Left kidney (tissue), 2 donors: ENCODE results near the gene PDE8A. TPM values are rescaled to one million over a fixed set of nuclear protein-coding genes. Genes with fewer than 3 reads are reported as not detected.

Experiments
- DNase-seq: peaks from one replicate; pipeline ENCODE4 v3.0.0-alpha.2; 2013
- polyA plus RNA-seq: library from polyadenylated mRNA; unstranded; fragments of 120-200 nt; gene quantifications from one replicate; pipeline ENCODE4 v1.2.1, GENCODE V29; 2013; ENCODE audit not compliant: insufficient read length

PDE8A gene
- polyA plus RNA-seq, 1 donor, result 79.7 TPM

DNA sequence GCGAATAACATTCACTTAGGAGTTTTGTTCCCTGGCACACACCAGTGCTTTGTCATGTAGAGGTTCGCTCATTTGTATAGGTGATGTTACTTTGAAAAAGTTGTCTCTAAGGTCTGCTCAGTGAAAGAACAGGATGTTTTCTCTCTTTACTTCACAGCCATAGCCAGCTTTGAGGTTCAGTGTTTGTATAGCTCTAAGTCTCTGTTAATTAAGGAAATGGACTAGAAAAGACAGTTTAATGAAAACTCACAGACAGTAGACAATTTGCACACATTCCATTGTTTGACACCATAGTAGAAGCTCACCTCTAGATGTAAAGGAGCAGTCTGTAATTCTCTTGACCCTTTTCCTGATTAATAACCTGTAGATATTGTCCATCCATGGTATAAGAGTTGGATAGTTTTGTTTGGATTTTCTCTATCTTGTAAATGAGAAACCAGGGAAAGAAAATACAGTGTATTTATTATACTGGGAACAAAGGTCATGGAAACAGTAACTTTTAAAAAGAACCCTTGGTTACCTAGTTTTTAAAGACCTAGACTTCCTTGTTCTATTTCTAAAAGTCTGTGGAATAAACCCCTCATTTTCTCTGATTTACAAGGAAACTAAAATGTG is 50.4 kb downstream of the PDE8A start:
- no peak for DNase-seq

DNA sequence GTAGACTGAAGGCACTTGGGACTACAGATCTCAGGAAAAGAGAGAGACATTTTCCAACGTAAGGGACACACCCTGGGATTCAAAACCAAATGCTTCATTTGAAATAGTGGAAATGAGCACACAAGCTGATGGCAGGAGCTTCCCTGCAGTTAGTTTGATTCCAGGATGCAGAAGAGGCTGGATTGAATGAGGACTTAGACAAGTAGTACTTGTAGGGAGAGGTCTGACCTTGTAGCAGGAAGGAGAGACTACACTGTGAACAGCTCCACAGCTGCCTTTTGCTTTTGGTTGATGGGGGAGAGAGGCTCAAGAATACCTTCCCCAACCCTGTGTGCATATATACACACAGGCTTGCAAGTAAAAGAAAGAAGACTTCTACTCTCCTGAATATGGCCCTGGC is 51.5 kb downstream of the PDE8A start:
- no peak for DNase-seq

DNA sequence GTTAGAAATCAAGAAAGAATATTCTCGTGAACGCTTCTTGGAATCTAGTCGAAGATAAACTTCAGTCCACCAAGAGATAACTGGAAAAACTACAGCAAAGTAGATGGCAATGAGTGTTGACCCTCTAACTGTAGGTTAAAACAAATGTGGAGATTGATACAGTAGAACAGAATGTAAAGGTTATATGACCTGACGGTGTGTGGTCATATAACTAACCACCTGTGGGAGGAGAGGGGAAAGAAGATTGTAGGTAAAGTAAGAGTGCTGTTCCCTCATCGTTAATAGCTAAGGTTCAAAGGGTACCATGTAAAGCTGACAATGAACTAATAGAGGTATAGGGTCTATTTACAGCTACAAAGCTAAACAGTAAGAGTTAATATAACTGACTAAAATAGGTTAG is 52.6 kb downstream of the PDE8A start:
- no peak for DNase-seq

DNA sequence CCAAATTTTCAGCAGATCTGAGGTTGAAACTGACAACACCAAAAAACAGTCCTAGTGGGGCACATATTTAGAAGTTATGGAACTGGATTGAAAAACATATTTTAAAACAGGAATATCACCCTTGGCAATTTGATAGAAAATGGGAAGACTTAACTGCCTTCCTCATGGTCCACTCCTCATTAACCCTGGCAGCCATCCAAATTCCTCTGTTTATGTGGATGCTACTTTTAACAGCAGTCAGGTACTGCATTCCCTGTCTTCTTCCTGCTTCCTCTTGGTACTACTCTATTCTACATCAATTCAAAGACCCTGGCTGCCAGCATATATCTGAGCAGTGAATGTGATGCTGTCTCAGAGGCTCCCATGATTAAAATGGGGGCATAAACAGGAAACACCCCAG is 54.3 kb downstream of the PDE8A start:
- DNase-seq, result no peak

DNA sequence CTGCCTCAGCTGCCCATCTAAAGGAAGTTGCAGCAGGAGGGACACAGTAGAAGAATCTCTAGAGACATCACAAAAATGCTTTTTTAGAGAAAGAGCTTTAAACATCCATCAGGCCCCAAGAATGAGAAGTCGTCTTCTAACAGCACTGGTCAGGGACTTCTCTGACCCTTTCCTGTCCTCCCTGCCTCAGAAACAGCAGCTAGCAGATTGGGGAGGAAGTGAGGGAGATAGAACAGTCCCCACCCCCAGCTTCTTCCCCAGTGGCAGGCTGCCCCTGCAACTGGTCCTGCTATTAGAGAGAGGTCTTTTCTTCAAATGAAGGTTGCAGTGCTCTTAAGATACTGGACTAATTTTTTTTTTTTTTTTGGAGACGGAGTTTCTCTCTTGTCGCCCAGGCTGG is 55.1 kb downstream of the PDE8A start:
- no peak for DNase-seq

DNA sequence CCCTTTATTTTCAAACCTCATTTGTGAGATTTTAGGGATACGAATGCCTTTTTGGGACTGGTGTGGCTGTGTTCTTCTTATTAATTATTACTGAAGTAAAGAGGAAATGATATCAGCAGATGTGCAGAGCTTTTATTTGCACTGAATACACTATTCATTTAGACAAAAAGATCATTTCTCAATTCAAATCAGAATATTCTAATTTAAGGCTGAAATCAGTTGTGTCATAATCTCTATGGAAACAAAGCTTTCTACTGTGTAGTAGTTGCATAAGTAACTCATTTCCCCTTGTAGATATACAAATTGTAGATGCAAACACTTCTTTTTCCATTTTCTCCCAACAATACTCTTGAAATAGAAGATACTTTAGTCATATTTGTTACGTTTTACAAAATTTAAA is 56.0 kb downstream of the PDE8A start:
- DNase-seq, result no peak

DNA sequence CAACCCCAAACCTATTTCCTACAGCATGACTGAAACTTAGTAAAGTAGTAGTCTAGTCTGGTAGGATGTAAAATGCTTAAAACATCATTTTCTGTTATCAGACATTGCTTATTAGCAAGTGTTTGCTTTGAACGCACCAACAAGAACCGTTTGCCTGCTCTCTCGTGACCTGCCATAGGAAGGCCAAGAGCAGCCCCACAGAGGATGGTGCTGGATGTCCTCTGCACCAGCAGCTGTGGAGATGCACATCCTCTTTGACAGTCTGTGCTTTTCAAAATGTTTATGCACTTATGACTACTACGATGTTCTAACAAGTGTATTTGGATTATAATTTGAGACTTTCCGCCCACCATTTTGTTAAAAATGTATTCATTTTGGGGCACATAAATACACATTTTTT is 59.6 kb downstream of the PDE8A start:
- DNase-seq, result no peak

DNA sequence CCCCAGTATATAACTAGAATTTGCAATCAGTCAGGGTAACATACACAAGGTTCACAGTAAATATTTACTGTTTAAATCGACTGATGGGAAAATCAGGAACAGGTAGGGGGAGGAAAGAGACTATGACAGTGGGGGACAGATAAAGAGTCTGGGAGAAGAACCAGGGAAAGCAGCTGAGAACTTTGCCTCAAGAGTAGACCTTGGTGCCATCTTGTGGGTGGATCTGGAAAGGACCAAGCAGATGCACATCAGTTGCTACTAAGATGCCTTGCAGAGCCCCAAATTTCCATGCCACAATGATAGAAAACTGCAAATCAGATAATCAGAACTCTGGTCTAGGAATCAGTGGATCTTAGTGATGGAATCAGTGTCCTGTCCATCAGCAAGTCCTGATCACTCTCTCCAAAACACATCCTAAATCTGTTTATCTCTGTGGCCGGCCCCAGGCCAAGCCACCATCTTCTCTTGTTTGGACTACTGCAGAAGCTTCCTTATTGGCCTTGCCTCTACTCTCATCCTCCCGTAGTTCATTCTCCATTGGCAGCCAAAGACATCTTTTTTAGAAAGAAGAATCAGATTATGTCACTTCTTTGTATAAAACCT is 62.7 kb downstream of the PDE8A start:
- peak; percentile 55 for DNase-seq

DNA sequence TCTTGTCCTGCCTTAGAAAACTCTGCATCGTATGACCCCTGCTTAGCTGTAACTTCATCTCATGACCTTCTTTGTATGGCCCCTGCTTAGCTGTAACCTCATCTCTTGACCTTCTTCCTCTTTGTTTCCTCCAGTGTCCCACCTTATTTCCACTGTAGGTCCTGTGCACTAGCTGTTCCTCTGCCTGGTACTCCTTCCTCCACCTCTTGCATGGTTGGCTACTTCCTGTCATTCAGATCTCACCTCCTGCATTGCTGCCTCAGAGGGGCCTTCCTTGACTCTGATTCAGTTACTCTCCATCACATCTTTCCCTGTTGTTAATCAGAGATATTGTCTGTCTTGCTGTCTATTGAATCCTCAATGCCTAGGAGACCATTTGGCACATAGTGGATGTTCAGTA is 63.2 kb downstream of the PDE8A start:
- no peak for DNase-seq

DNA sequence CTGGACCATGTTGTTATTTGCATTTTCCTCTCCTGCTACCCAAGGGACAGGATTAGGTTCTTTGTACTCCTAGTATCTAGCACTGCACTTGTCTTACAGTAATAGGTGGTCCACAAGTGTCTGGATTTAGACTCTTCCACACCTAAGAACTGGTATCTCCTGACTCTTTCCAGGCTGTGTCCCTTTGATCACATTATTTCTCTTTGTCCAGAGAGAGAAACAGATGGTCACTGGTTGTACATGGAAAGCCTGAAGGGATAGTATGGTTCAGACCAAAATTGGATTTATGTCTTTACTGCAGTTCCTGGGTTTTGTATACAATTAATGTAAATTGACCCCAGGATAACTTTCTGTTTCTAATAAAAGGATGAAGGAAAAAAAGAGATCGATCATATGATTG is 64.0 kb downstream of the PDE8A start:
- DNase-seq, result no peak

DNA sequence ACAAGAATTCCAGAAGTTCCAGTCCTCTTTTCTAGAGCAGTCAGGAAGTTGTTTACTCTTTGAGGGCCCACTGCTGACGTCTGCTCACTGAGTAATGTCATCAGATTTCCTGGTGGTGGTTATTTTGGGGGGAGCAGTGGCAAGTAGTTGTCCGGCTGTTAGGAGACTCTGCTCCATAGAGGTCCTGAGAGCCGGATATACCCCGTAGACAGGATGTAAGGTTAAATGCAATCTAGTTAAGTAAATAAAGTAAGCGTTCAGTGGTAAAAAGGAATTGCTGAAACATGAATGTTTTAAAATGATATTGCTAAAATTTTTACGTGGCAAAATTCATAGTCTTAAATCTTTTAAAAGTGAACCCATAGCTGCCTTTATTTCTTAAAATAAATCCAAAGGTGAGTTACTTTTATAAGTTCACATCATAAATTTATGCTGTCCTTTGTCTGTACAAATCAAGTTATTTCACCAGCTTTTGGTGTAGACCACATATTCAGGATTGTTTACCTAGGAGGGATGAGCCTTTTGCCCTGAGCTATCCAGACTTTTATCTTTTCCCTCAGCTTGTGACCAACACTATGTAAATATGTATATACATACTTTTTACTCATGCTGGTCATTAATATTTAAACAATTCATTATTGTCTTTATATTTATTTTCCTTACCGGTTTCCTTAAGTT is 65.8 kb downstream of the PDE8A start:
- DNase-seq, result peak; percentile 53

DNA sequence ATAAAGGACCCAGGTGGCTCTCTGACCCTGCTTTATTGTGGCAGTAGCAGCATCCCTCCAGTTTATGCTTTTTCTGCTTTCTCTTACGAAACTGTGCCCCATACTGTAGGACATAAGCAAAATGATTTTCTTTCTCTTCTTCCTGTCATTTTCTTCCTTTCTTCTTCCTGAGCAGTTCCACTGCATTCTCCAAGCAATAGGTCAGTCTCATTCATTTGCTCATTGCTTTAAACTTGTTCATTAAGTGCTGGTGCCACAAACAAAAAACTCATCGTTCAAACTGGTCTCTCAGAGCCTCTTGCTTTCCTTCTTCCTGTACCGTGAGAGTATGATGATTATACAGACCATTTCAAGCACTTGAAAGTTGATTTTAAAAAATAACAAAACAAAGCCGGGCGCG is 66.8 kb downstream of the PDE8A start:
- no peak for DNase-seq

DNA sequence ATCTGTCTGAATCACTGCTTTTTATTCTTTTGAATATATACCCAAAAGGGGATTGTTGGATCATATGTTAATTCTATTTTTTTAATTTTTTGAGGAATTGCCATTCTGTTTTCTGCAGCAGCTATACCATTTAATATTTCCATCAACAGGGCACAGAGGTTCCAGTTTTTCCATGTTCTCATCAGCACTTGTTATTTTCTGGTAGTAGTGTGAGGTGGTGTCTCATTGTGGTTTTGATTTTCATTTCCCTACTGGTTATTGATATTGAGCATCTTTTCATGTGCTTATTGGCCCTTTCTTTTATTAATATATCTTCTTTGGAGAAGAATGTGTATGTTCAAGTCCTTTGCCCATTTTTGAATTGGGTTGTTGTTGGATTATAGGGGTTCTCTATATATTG is 68.1 kb downstream of the PDE8A start:
- no peak for DNase-seq

DNA sequence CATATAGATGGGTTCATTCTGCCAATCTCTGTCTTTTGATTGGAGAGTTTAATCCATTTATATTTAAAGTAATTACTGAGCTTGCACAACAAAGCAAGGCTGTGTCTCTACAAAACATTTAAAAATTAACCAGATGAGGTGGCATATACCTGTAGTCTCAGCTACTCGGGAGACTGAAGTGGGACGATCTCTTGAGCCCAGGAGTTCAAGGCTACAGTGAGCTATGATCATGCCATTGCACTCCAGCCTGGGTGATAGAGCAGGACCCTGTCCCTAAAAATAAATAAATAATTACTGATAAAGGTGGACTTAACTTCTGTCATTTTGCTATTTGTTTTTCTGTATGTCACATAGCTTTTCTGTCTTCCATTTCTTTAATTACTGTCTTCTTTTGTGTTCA is 78.1 kb downstream of the PDE8A start:
- DNase-seq, result no peak

DNA sequence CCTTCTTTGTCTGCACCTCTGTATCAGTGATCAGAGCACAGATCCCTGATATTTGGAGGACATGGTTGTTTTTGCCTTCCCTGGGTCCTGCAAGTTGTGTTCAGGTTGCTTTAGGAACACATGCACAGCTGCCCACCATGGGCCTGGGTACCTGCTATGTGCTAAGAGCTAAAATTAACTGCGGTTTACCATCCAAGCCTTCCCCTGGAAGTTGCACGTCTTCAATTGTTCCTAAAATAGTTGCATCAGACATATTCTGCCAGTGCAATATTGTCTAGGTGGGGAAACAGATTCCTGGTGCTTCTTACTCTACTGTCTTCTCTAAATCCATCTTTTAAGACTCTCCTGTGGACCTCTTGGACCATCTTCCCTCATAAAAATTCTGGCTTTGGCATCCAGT is 80.9 kb downstream of the PDE8A start:
- no peak for DNase-seq

DNA sequence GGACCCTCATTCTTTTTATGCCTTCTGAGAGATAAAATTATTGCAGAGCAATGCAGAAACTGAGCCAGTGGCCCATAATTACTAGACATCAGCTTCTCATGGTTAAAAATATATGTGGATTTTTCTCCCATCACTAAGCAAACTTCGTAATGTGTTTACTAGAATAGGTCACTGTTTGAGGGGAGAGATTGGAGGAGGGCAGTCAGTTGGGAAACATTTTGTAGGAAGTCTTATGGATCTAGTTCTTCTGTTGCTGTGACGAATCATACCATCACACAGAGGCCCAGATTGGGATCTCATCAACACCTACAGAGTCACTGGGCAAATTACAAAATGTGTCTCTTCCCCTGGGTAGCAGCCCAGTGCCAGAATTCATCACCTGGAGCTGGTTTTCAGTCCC is 81.4 kb downstream of the PDE8A start:
- no peak for DNase-seq

DNA sequence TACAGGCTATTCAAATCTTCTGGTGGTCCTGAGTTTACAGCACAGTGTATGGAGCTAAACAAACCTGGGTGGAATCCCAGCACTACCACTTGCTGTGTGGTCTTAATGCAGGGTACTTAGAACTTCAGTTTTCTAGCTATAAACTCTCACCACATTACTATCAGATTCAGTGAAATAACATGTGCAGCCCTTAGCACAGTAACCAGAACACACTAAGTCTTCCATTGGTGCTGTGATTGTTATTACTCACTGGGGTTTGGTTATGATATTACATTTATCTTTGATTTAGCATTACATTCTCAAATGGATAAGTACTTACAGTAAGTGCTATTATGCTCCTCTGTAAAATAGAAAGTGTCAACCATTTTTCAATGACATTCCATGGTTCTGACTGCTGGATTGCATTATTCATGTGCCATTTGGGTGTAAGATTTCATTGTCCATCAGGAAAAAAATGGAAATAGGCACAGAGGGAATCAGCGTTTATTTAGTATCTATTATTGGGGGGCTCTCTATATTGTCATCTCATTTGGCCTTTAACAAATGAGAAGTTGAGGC is 81.9 kb downstream of the PDE8A start:
- no peak for DNase-seq

DNA sequence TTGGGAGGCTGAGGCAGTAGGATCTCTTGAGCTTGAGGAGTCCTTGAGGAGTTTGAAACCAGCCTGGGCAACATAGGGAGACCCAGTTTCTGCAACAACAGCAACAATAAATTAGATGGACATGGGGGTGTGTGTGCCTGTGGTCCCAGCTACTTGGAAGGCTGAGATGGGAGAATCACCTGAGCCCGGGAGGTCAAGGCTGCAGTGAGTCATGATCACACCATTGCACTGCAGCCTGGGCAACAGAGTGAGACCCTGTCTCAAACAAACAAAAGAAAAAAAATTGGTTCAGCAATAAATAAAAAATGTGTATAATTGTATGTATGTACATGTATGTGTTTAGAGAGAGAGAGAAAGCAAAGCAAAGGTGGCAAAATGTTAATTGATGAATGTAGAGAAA is 83.1 kb downstream of the PDE8A start:
- DNase-seq, result no peak

DNA sequence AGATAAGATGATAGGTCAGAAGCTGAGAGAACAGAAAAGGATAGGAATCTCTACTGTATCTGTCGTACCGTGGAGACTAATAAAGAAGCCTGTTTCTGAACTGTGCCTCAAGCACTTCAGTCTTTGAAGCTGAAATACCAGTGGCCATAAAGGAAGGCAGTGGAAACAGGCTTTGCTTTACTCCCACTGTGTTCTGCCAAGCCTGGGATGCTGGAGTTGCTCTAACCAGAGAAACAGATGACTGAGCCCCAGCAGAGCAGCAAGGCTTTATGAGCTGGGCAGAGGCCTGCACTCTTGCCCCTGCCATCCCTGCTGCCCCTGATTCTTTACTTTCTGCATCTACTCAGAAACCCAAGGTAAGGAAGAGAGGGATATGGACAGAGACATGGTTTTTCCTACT is 89.4 kb downstream of the PDE8A start:
- peak; percentile 30 for DNase-seq

DNA sequence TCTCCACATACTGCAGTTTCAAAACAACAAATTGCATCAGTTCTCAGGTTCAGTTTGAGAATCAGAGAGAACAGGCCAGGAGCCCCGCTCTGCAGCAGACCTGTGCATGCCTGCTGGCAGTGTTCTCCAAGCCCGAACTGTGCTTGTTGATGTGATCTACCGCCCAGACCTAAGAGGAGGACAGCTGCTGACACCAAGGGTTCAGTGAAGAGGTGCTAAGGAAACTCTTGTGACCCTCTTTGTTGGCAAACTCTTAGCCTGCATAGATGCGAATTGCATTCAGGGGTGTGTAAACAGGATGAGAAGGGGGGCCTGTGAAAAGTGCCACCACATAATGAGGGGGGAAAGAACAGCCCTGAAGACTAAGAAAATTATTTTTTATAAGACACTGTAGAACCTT is 89.8 kb downstream of the PDE8A start:
- DNase-seq, result no peak

DNA sequence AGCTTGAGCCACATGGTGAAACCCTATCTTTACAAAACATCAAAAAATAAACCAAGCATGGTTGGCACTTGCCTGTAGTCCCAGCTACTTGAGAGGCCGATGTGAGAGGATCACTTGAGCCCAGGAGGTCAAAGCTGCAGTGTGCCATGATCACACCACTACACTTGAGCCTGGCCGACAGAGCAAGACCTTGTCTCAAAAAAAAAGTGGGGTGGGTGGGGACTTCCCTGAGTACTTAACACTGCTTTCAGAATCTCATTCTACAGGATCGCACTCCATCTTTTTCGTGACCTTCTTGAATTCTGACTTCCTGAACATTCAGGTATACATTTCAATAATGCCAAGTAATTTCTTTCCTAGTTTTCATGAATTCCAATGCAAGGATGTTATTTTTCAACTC is 91.3 kb downstream of the PDE8A start:
- DNase-seq, result no peak

DNA sequence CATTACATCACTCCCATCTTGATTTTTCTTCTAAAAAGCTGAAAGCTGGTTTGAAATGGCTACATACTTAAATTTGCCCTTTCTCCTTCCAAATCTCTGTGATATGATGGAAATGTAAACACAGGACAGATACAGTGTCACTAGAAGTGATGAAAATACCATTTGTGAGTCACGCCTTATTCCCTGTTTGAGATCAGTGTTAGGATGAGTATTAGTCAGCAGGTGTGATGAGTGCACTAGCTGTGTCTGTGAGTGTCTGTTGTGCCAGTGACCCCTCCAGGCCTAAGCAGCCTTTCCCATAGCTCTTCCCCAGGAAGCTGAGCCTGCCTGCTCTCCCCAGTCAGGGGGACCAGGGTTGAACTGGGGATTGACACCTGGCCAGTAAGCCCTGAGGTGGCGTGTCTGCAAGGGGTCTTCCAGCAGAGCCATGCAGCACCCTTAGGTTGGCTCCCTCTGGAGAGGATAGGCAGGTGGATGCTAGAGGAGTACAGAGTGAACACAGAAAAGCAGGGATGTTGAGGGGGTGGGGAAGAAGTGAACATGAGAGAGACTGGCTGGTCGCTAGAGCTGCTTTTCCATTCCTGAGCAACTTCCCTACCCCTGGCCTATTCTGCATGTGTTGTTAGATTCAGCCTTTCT is 92.0 kb downstream of the PDE8A start:
- no peak for DNase-seq

DNA sequence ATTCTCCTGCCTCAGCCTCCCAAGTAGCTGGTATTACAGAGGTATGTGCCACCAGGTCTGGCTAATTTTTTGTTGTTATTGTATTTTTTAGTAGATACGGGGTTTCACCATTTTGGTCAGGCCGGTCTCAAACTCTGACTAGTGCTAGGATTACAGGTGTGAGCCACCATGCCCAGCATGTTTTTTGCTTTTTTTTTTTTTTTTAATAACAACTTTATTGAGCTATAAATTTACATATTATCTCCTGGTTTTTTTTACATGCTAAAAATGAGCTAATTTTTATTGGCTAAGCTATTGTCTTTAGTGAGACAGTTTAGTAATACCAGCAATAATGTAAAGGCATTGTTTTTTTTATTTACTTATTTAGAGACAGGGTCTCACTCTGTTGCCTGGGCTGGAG is 105.2 kb downstream of the PDE8A start:
- no peak for DNase-seq
